Trophoblast cell (in vitro differentiated cells and primary cell): ENCODE data around the gene KLF2.

Experiments used
- DNase-seq, 2 donors: peaks; one replicate each; pipeline ENCODE4 v3.0.0-alpha.2; 2016
- H2AFZ ChIP-seq: 2 replicates; pipeline ENCODE4 v1.6.1; 2013; ENCODE audit warnings: low read length, moderate library complexity, mild to moderate bottlenecking; ENCODE audit not compliant: insufficient read depth, poor library complexity
- H2AK5ac ChIP-seq: 2 replicates; pipeline ENCODE4 v1.6.1; 2013; ENCODE audit warnings: mild to moderate bottlenecking, low read length
- H2BK120ac ChIP-seq: 2 replicates; pipeline ENCODE4 v1.6.1; 2013; ENCODE audit warnings: low read length, mild to moderate bottlenecking, moderate library complexity; ENCODE audit not compliant: insufficient read depth, poor library complexity
- H2BK12ac ChIP-seq: 2 replicates; pipeline ENCODE4 v1.6.1; 2013; ENCODE audit warnings: mild to moderate bottlenecking, low read length, moderate library complexity
- H2BK5ac ChIP-seq: 2 replicates; pipeline ENCODE4 v1.6.1; 2013; ENCODE audit warnings: low read length, low read depth, moderate library complexity, mild to moderate bottlenecking; ENCODE audit not compliant: poor library complexity
- H3K14ac ChIP-seq: 2 replicates; pipeline ENCODE4 v1.6.1; 2013; ENCODE audit warnings: mild to moderate bottlenecking, low read length
- H3K18ac ChIP-seq: 2 replicates; pipeline ENCODE4 v1.6.1; 2013; ENCODE audit warnings: mild to moderate bottlenecking, low read length
- H3K23ac ChIP-seq: 2 replicates; pipeline ENCODE4 v1.6.1; 2013; ENCODE audit warnings: low read length
- H3K27ac ChIP-seq: 2 replicates; pipeline ENCODE4 v1.5.1; 2013; ENCODE audit warnings: low read depth, mild to moderate bottlenecking, inconsistent platforms, low read length, moderate library complexity
- H3K27me3 ChIP-seq: 2 replicates; pipeline ENCODE4 v1.6.1; 2013; ENCODE audit warnings: inconsistent platforms, mild to moderate bottlenecking, low read length, moderate library complexity; ENCODE audit not compliant: insufficient read depth
- H3K36me3 ChIP-seq, 2 experiments: 1 replicate in 1 of 2; 2 replicates in 1 of 2; pipeline ENCODE4 v1.6.1; 2013; ENCODE audit warnings: low read length in 2 of 2, mild to moderate bottlenecking in 2 of 2, moderate library complexity in 1 of 2; ENCODE audit not compliant: insufficient read depth in 2 of 2, control insufficient read depth in 1 of 2
- H3K4ac ChIP-seq: 2 replicates; pipeline ENCODE4 v1.6.1; 2013; ENCODE audit warnings: low read depth, mild to moderate bottlenecking, low read length, moderate library complexity
- H3K4me1 ChIP-seq, 2 experiments: 1 replicate in 1 of 2; 2 replicates in 1 of 2; pipeline ENCODE4 v1.6.1; 2013; ENCODE audit warnings: low read length in 2 of 2, mild to moderate bottlenecking in 2 of 2, moderate library complexity in 1 of 2; ENCODE audit not compliant: insufficient read depth in 2 of 2, control insufficient read depth in 1 of 2
- H3K4me2 ChIP-seq: 2 replicates; pipeline ENCODE4 v1.6.1; 2013; ENCODE audit warnings: inconsistent platforms, mild to moderate bottlenecking, low read length, moderate library complexity
- H3K4me3 ChIP-seq: 2 replicates; pipeline ENCODE4 v1.5.1; 2013; ENCODE audit warnings: mild to moderate bottlenecking, low read depth, low read length, inconsistent platforms
- H3K79me1 ChIP-seq: one replicate; pipeline ENCODE4 v1.6.1; 2013; ENCODE audit warnings: low read length
- H3K79me2 ChIP-seq: 2 replicates; pipeline ENCODE4 v1.6.1; 2013; ENCODE audit warnings: low read length, mild to moderate bottlenecking; ENCODE audit not compliant: control insufficient read depth, insufficient read depth, poor library complexity
- H3K9ac ChIP-seq: 2 replicates; pipeline ENCODE4 v1.6.1; 2013; ENCODE audit warnings: mild to moderate bottlenecking, low read length
- H3K9me3 ChIP-seq: 2 replicates; pipeline ENCODE4 v1.6.1; 2013; ENCODE audit warnings: low read depth, mild to moderate bottlenecking, control low read depth, inconsistent platforms, low read length; ENCODE audit not compliant: insufficient read depth
- H4K12ac ChIP-seq: 2 replicates; pipeline ENCODE4 v1.6.1; 2013; ENCODE audit warnings: low read depth, mild to moderate bottlenecking, low read length, moderate library complexity
- H4K8ac ChIP-seq: 2 replicates; pipeline ENCODE4 v1.6.1; 2013; ENCODE audit warnings: low read depth, mild to moderate bottlenecking, low read length, moderate library complexity
- H4K91ac ChIP-seq: one replicate; pipeline ENCODE4 v1.6.1; 2013; ENCODE audit warnings: low read depth, mild to moderate bottlenecking, low read length, moderate library complexity
- WGBS: extraction: QIAGEN DNeasy Blood & Tissue Kit; methylation state at CpG from one replicate; pipeline ENCODE4 v1.1.7; 2013; ENCODE audit warnings: missing lambda C conversion rate; ENCODE audit not compliant: insufficient read length, insufficient coverage; ENCODE audit errors: extremely low coverage; 5-methylcytosine and 5-hydroxymethylcytosine counted together

Gene KLF2

GRCh38 chr19:16361254-16361653 is 36.6 kb downstream of the KLF2 start:
- Histone ChIP-seq H4K91ac (no peak overlapping the region), H3K4me3 (no peak overlapping the region), H2BK12ac (no peak overlapping the region), H3K36me3 (peaks cover 10 to 13% of the 10 kb centered on the region in 2 experiments), H2BK120ac (no peak overlapping the region), H4K12ac (no peak overlapping the region), H3K9ac (no peak overlapping the region), H3K79me2 (no peaks in the 10 kb centered on the region), H2AK5ac (no peak overlapping the region), H2BK5ac (no peak overlapping the region), H4K8ac (no peak overlapping the region), H3K4me2 (no peak overlapping the region), H3K79me1 (no peaks in the 10 kb centered on the region), H3K4ac (no peak overlapping the region), H3K18ac (no peak overlapping the region), H3K23ac (no peak overlapping the region), H3K27ac (no peak overlapping the region), H3K14ac (no peak overlapping the region), H3K9me3 (peaks cover 6% of the 10 kb centered on the region), H2AFZ (no peak overlapping the region), H3K27me3 (no peaks in the 10 kb centered on the region), H3K4me1 (no peaks in the 10 kb centered on the region)
- no CpG with 5 or more reads among the region's 13 CpGs for WGBS
- no peak for DNase-seq

- Histone ChIP-seq H2BK120ac (no peak overlapping the region), H4K12ac (no peak overlapping the region), H2AFZ (no peak overlapping the region), H2BK5ac (no peak overlapping the region), H3K23ac (no peak overlapping the region), H3K14ac (no peak overlapping the region), H3K4me3 (no peak overlapping the region), H3K9me3 (peaks cover 6% of the 10 kb centered on the region), H3K9ac (no peak overlapping the region), H3K27ac (no peak overlapping the region), H3K4ac (no peak overlapping the region), H3K4me2 (no peak overlapping the region), H4K91ac (no peak overlapping the region), H3K27me3 (no peaks in the 10 kb centered on the region), H4K8ac (no peak overlapping the region), H3K4me1 (no peaks in the 10 kb centered on the region), H3K79me1 (no peaks in the 10 kb centered on the region), H3K36me3 (peaks cover 10 to 13% of the 10 kb centered on the region in 2 experiments), H2AK5ac (no peak overlapping the region), H3K79me2 (no peaks in the 10 kb centered on the region), H2BK12ac (no peak overlapping the region), H3K18ac (no peak overlapping the region)
- no peak for DNase-seq
- WGBS, result no CpG with 5 or more reads among the region's 10 CpGs
Observed at GRCh38 chr19:16361926-16362325, 37.3 kb downstream of the KLF2 start.

GRCh38 chr19:16363133-16363851 is 38.7 kb downstream of the KLF2 start:
- no peak overlapping the region for H3K4me2 ChIP-seq
- no peaks in the 10 kb centered on the region for H3K79me1 ChIP-seq
- no peak overlapping the region for H3K4ac ChIP-seq
- WGBS, result no CpG with 5 or more reads among the region's 20 CpGs
- no peak overlapping the region for H3K27ac ChIP-seq
- no peak overlapping the region for H2BK120ac ChIP-seq
- no peak overlapping the region for H2BK5ac ChIP-seq
- no peak overlapping the region for H3K23ac ChIP-seq
- no peak overlapping the region for H3K9ac ChIP-seq
- H4K91ac ChIP-seq, result no peak overlapping the region
- peaks cover 3% of the 10 kb centered on the region for H3K9me3 ChIP-seq
- H3K18ac ChIP-seq, result no peak overlapping the region
- H3K14ac ChIP-seq, result no peak overlapping the region
- no peak overlapping the region for H2AFZ ChIP-seq
- H3K36me3 ChIP-seq, result peaks cover 4 to 10% of the 10 kb centered on the region in 2 experiments
- no peak overlapping the region for H3K4me3 ChIP-seq
- DNase-seq, result no peak
- H2AK5ac ChIP-seq, result no peak overlapping the region
- H3K27me3 ChIP-seq, result no peaks in the 10 kb centered on the region
- H3K4me1 ChIP-seq, result no peaks in the 10 kb centered on the region
- no peak overlapping the region for H2BK12ac ChIP-seq
- no peaks in the 10 kb centered on the region for H3K79me2 ChIP-seq
- no peak overlapping the region for H4K8ac ChIP-seq
- no peak overlapping the region for H4K12ac ChIP-seq

- H3K4me1 ChIP-seq, result no peaks in the 10 kb centered on the region
- H2BK12ac ChIP-seq, result no peak overlapping the region
- H3K4me3 ChIP-seq, result no peak overlapping the region
- no peaks in the 10 kb centered on the region for H3K79me1 ChIP-seq
- no peak overlapping the region for H3K4me2 ChIP-seq
- no peak overlapping the region for H3K4ac ChIP-seq
- DNase-seq, result no peak
- no peak overlapping the region for H3K27ac ChIP-seq
- H3K14ac ChIP-seq, result no peak overlapping the region
- no peak overlapping the region for H4K12ac ChIP-seq
- no peak overlapping the region for H3K9ac ChIP-seq
- H2BK120ac ChIP-seq, result no peak overlapping the region
- no CpG with 5 or more reads among the region's 11 CpGs for WGBS
- H3K79me2 ChIP-seq, result no peaks in the 10 kb centered on the region
- no peak overlapping the region for H2AK5ac ChIP-seq
- no peak overlapping the region for H4K91ac ChIP-seq
- H3K27me3 ChIP-seq, result no peaks in the 10 kb centered on the region
- peaks cover 4 to 10% of the 10 kb centered on the region in 2 experiments for H3K36me3 ChIP-seq
- no peak overlapping the region for H3K23ac ChIP-seq
- no peak overlapping the region for H2AFZ ChIP-seq
- no peak overlapping the region for H3K18ac ChIP-seq
- H2BK5ac ChIP-seq, result no peak overlapping the region
- H3K9me3 ChIP-seq, result peaks cover 3% of the 10 kb centered on the region
- H4K8ac ChIP-seq, result no peak overlapping the region
Observed at GRCh38 chr19:16363852-16364230, 39.2 kb downstream of the KLF2 start.
